ENCODE data around the gene PXDN.
"Not testable (repeated sequence)": the region's sequence is repeated elsewhere in the genome, so short reads cannot be mapped to it uniquely, and the experiment has no call there.

The PXDN gene

GRCh38 chr2:1722692-1723091 is 21.6 kb downstream of the PXDN start:
- DNase-seq (ENCODE audit: low read depth, low spot score): no peak

GRCh38 chr2:1721706-1722646 is 22.3 kb downstream of the PXDN start:
- no peak for DNase-seq (ENCODE audit: low read depth, low spot score)

- DNase-seq (ENCODE audit: low read depth, low spot score): no peak
Measured at GRCh38 chr2:1718339-1719220, 25.7 kb downstream of the PXDN start.

GRCh38 chr2:1717113-1717512 is 27.2 kb downstream of the PXDN start:
- peak; percentile 76 for DNase-seq (ENCODE audit: low read depth, low spot score)

- DNase-seq (ENCODE audit: low read depth, low spot score): no peak
Measured at GRCh38 chr2:1716441-1716840, 27.9 kb downstream of the PXDN start.

- DNase-seq (ENCODE audit: low read depth, low spot score): not testable (repeated sequence)
Measured at GRCh38 chr2:1716014-1716305, 28.4 kb downstream of the PXDN start.

GRCh38 chr2:1715184-1716013 is 28.9 kb downstream of the PXDN start:
- DNase-seq (ENCODE audit: low read depth, low spot score): no peak

- DNase-seq (ENCODE audit: low read depth, low spot score): no peak
Measured at GRCh38 chr2:1714291-1715064, 29.8 kb downstream of the PXDN start.

- no peak for DNase-seq (ENCODE audit: low read depth, low spot score)
Measured at GRCh38 chr2:1713839-1714236, 30.5 kb downstream of the PXDN start.

- DNase-seq (ENCODE audit: low read depth, low spot score): no peak
Measured at GRCh38 chr2:1713142-1713838, 31.0 kb downstream of the PXDN start.

GRCh38 chr2:1709946-1710560 is 34.3 kb downstream of the PXDN start:
- DNase-seq (ENCODE audit: low read depth, low spot score): no peak

GRCh38 chr2:1709335-1709605 is 35.0 kb downstream of the PXDN start:
- DNase-seq (ENCODE audit: low read depth, low spot score): no peak

GRCh38 chr2:1708476-1709334 is 35.6 kb downstream of the PXDN start:
- DNase-seq (ENCODE audit: low read depth, low spot score): no peak

GRCh38 chr2:1707771-1708418 is 36.4 kb downstream of the PXDN start:
- peak; percentile 95 for DNase-seq (ENCODE audit: low read depth, low spot score)

- DNase-seq (ENCODE audit: low read depth, low spot score): not testable (repeated sequence)
Measured at GRCh38 chr2:1706089-1706841, 38.0 kb downstream of the PXDN start.

GRCh38 chr2:1705557-1706076 is 38.7 kb downstream of the PXDN start:
- DNase-seq (ENCODE audit: low read depth, low spot score): no peak

GRCh38 chr2:1704631-1705556 is 39.4 kb downstream of the PXDN start:
- DNase-seq (ENCODE audit: low read depth, low spot score): no peak
